ENCODE data around the gene MRM1.

MRM1 gene

GRCh38 chr17:36632916-36633771 is 31.8 kb downstream of the MRM1 start:
- no peak for DNase-seq

- no peak for DNase-seq
These were observed 39.0 kb downstream of the MRM1 start for GRCh38 chr17:36640346-36640745.

GRCh38 chr17:36640836-36641235 is 39.5 kb downstream of the MRM1 start:
- no peak for DNase-seq

GRCh38 chr17:36641331-36641876 is 40.0 kb downstream of the MRM1 start:
- DNase-seq: no peak

GRCh38 chr17:36641877-36642845 is 40.8 kb downstream of the MRM1 start:
- no peak for DNase-seq

GRCh38 chr17:36643086-36643685 is 41.8 kb downstream of the MRM1 start:
- DNase-seq: no peak

GRCh38 chr17:36645422-36645821 is 44.0 kb downstream of the MRM1 start:
- DNase-seq: no peak

- no peak for DNase-seq
These were observed 46.3 kb downstream of the MRM1 start for GRCh38 chr17:36647636-36648035.

GRCh38 chr17:36650096-36650775 is 48.9 kb downstream of the MRM1 start:
- no peak for DNase-seq

- DNase-seq: no peak
These were observed 52.0 kb downstream of the MRM1 start for GRCh38 chr17:36653374-36653773.

GRCh38 chr17:36653856-36654255 is 52.5 kb downstream of the MRM1 start:
- DNase-seq: no peak

GRCh38 chr17:36655726-36656125 is 54.3 kb downstream of the MRM1 start:
- DNase-seq: no peak

- no peak for DNase-seq
These were observed 56.0 kb downstream of the MRM1 start for GRCh38 chr17:36657390-36657762.

- DNase-seq: no peak
These were observed 56.5 kb downstream of the MRM1 start for GRCh38 chr17:36657763-36658490.

Data from stimulated activated CD4-positive, alpha-beta T cell treated with anti-CD3 and anti-CD28 coated beads, Interleukin-12 subunit alpha, Interleukin-12 subunit beta, amount 100 ng/mL, for 4 hours (primary cell).